Lung (tissue), 12 donors: ENCODE data around the gene ACADS. TPM values are rescaled to one million over a fixed set of nuclear protein-coding genes. Genes with fewer than 3 reads are reported as not detected.

Experiments used
- ATAC-seq: fragments of 200-7000 bp; cut with Tn5 transposase; one replicate; pipeline ENCODE4 v1.9.1; 2020; ENCODE audit warnings: moderate number of reproducible peaks; ENCODE audit not compliant: insufficient read depth, low FRiP score
- DNase-seq, 3 donors: peaks; one replicate each; pipeline ENCODE4 v3.0.0-alpha.2; 2013 to 2017
- H3K27ac ChIP-seq, 2 donors: one replicate each; pipeline ENCODE4 v1.5.1; 2013; ENCODE audit warnings: mild to moderate bottlenecking in 2 of 2, moderate library complexity in 2 of 2, control low read depth in 1 of 2, inconsistent platforms in 1 of 2, low read depth in 1 of 2, low read length in 1 of 2
- H3K27me3 ChIP-seq, 3 donors: one replicate each; pipeline ENCODE4 v1.5.1; 2013; ENCODE audit warnings: low read length in 2 of 3; ENCODE audit not compliant: control insufficient read depth in 3 of 3, insufficient read depth in 3 of 3
- H3K36me3 ChIP-seq, 4 donors: one replicate each; pipeline ENCODE4 v1.5.1; 2013; ENCODE audit warnings: low read length in 4 of 4, mild to moderate bottlenecking in 1 of 4, moderate library complexity in 1 of 4; ENCODE audit not compliant: control insufficient read depth in 4 of 4, insufficient read depth in 4 of 4
- H3K4me1 ChIP-seq, 5 donors: one replicate each; pipeline ENCODE4 v1.5.1; 2013; ENCODE audit warnings: low read length in 5 of 5, mild to moderate bottlenecking in 2 of 5, moderate library complexity in 1 of 5; ENCODE audit not compliant: control insufficient read depth in 5 of 5, insufficient read depth in 5 of 5
- H3K4me3 ChIP-seq: one replicate; pipeline ENCODE4 v1.5.1; 2013; ENCODE audit warnings: mild to moderate bottlenecking, control low read depth, moderate library complexity
- H3K9ac ChIP-seq, 2 donors: one replicate each; pipeline ENCODE4 v1.5.1; 2013; ENCODE audit warnings: low read length in 2 of 2, control low read depth in 1 of 2; ENCODE audit not compliant: insufficient read depth in 1 of 2
- H3K9me3 ChIP-seq, 4 donors: one replicate each; pipeline ENCODE4 v1.5.1; 2013; ENCODE audit warnings: low read length in 3 of 4, mild to moderate bottlenecking in 1 of 4, moderate library complexity in 1 of 4; ENCODE audit not compliant: control insufficient read depth in 4 of 4, insufficient read depth in 3 of 4
- CTCF ChIP-seq: IDR thresholded peaks from 2 replicates; pipeline ENCODE4 v1.5.1; 2012; ENCODE audit warnings: mild to moderate bottlenecking; ENCODE audit errors: control extremely low read depth, extremely low read depth
- WGBS, 2 donors: extraction: QIAGEN DNeasy Blood & Tissue Kit; methylation state at CpG; one replicate each; pipeline ENCODE4 v1.1.7; 2013; 5-methylcytosine and 5-hydroxymethylcytosine counted together
- polyA plus RNA-seq, 2 donors: library from polyadenylated mRNA; stranded (reverse); fragments of 200-250 nt; gene quantifications; one replicate each; pipeline ENCODE4 v1.2.1, GENCODE V29; 2013
- total RNA-seq, 2 donors: library from RNA; depleted of rRNA in 1 of 2; stranded (reverse); fragments of >200 nt in 1 of 2; gene quantifications; one replicate each; pipeline ENCODE4 v1.2.1, GENCODE V29; 2014 to 2021
- donor health status: control.
- donor health status: control.
- donor health status: Bipolar disorder and iron deficiency.
- donor health status: healthy.
- donor health status: DM: yes; HTN: yes; CAD: no.

Gene ACADS
- total and polyA plus RNA-seq, 4 donors = 16.4 to 32.4 (median 27.0) TPM

GRCh38 chr12:120698665-120699064 is 27.0 kb upstream of the ACADS start:
- ATAC-seq (no peak), DNase-seq (no peak)
- no peak overlapping the region for H3K9ac ChIP-seq
- peak overlapping the region; percentile 37 to 65 for H3K27ac ChIP-seq
- peaks cover 39 to 62% (median 46%) of the 10 kb centered on the region in 4 donors for H3K36me3 ChIP-seq
- 56 to 70% methylated on average over 3 of the region's 3 CpGs for WGBS, 2 donors
- peaks cover 0 to 19% (median 0%) of the 10 kb centered on the region in 5 donors for H3K4me1 ChIP-seq
- no peak for TF ChIP-seq CTCF
- H3K27me3 ChIP-seq = no peaks in the 10 kb centered on the region
- no peaks in the 10 kb centered on the region for H3K9me3 ChIP-seq
- no peak overlapping the region for H3K4me3 ChIP-seq

- no peak overlapping the region for H3K9ac ChIP-seq
- DNase-seq = no peak
- peak overlapping the region in 1 of 2 donors; percentile 69 for H3K27ac ChIP-seq
- peaks cover 35 to 56% (median 43%) of the 10 kb centered on the region in 4 donors for H3K36me3 ChIP-seq
- no peak for TF ChIP-seq CTCF
- H3K9me3 ChIP-seq = no peaks in the 10 kb centered on the region
- no peak overlapping the region for H3K4me3 ChIP-seq
- H3K27me3 ChIP-seq = no peaks in the 10 kb centered on the region
- peaks cover 0 to 19% (median 0%) of the 10 kb centered on the region in 5 donors for H3K4me1 ChIP-seq
- WGBS, 2 donors = 94 to 95% methylated on average over 7 of the region's 7 CpGs
- no peak for ATAC-seq
Measured at GRCh38 chr12:120699553-120699952, 26.1 kb upstream of the ACADS start.

- Histone ChIP-seq H3K4me3 (no peak overlapping the region), H3K9me3 (no peaks in the 10 kb centered on the region), H3K36me3 (peaks cover 23 to 43% (median 35%) of the 10 kb centered on the region in 4 donors), H3K27me3 (no peaks in the 10 kb centered on the region), H3K27ac (no peak overlapping the region), H3K9ac (no peak overlapping the region), H3K4me1 (peaks cover 0 to 19% (median 0%) of the 10 kb centered on the region in 5 donors)
- WGBS, 2 donors = 98 to 99% methylated on average over 5 of the region's 5 CpGs
- no peak for DNase-seq
- no peak for ATAC-seq
- no peak for TF ChIP-seq CTCF
Measured at GRCh38 chr12:120700886-120701285, 24.7 kb upstream of the ACADS start.

GRCh38 chr12:120702637-120703036 is 23.0 kb upstream of the ACADS start:
- Histone ChIP-seq H3K4me1 (peaks cover 0 to 19% (median 0%) of the 10 kb centered on the region in 5 donors), H3K9ac (no peak overlapping the region), H3K9me3 (no peaks in the 10 kb centered on the region), H3K36me3 (peaks cover 10 to 31% (median 25%) of the 10 kb centered on the region in 4 donors), H3K4me3 (no peak overlapping the region), H3K27ac (no peak overlapping the region), H3K27me3 (no peaks in the 10 kb centered on the region)
- ATAC-seq (no peak), DNase-seq (no peak)
- 94% methylated on average over 1 of the region's 1 CpG for WGBS, 2 donors
- no peak for TF ChIP-seq CTCF
